GM10266 (cell line): ENCODE measurements around the gene ANKMY2.

Experiments
- DNase-seq: peaks from one replicate; pipeline ENCODE4 v3.0.0; 2012; ENCODE audit errors: extremely low spot score
- TF ChIP-seq, protein P1 (sequence below): IDR thresholded peaks from 2 replicates; pipeline ENCODE4 v1.5.1; 2012; ENCODE audit warnings: mild to moderate bottlenecking, low read depth; ENCODE audit not compliant: control insufficient read depth, insufficient read depth; ENCODE audit errors: missing control alignments

ANKMY2 gene

DNA sequence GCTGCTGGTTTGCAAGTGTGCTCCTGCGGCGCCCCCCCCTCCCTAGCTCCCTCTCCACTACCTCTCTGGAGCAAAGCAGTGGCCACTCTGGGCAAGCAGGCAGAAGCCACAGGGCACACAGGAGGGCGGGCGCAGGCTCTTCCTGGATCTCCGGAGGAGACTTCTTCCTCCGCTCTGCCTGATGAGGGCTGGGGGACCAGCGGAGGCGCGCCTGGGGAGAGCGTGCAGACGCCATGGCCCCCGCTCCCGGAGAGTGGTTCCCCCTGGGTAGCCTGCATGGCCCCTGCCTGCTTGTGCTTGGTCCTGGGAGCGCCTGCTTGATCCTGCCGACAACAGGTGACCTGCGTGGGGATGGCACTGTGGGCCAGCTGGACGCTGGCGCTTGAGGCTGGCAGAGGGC lies 29.0 kb downstream of the ANKMY2 start:
- DNase-seq: no peak
- TF ChIP-seq, protein P1, sequence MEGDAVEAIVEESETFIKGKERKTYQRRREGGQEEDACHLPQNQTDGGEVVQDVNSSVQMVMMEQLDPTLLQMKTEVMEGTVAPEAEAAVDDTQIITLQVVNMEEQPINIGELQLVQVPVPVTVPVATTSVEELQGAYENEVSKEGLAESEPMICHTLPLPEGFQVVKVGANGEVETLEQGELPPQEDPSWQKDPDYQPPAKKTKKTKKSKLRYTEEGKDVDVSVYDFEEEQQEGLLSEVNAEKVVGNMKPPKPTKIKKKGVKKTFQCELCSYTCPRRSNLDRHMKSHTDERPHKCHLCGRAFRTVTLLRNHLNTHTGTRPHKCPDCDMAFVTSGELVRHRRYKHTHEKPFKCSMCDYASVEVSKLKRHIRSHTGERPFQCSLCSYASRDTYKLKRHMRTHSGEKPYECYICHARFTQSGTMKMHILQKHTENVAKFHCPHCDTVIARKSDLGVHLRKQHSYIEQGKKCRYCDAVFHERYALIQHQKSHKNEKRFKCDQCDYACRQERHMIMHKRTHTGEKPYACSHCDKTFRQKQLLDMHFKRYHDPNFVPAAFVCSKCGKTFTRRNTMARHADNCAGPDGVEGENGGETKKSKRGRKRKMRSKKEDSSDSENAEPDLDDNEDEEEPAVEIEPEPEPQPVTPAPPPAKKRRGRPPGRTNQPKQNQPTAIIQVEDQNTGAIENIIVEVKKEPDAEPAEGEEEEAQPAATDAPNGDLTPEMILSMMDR: no peak

DNA sequence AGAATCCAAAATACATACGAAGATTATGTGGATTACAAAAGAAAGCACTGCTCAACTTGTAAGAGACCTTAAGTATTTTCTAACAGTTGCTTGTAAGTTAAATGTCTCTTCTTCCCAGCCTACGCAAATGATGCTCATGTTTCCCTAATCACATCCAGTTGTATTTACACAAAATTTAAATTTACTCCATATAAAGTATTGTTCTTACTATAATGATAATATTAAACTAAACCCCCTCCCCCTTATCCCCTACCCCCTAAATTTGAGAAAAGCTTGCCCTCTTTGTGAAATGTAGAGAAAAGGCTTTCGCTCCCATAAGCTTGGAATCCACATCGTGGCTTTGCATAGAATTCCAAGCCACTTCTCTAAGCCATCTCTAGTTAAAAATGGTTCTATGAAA lies 29.4 kb downstream of the ANKMY2 start:
- TF ChIP-seq, protein P1: no peak
- no peak for DNase-seq

DNA sequence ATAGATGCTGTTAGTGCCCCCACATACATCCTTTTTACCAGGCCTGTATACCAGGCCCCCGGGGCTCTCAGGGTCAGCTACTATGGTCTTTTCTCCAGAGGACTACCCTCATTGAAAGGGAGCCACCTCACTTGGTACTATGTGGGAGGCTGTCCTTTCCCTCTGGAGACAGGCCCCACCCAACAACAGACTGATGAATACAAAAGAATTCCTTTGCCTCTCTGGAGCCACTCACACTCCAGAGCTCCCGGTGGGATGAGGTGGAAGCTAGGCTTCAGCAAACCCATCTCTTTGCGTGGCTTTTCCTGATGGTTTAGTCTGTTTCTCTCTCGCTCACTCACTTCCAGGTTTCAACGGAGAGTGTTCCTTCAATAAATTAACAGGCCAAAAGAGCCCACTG lies 30.3 kb downstream of the ANKMY2 start:
- TF ChIP-seq, protein P1: no peak
- no peak for DNase-seq

DNA sequence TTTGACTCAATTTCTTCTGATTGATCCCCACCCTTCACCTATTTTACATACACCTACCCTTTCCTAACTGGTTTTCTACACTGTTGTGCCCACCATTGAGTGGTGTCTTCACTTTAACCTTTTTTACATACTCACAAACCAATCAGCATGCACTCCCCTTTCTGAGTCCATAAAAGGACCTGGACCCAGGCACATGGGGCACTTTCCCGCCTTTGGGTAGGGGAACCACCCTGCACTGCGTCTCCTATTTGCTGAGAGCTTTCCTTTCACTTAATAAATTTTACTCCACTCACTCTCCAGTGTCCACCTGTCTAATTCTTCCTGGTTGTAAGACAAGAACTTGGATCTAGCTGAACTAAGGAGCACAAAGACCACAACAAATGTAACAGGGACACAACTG lies 33.8 kb downstream of the ANKMY2 start:
- TF ChIP-seq, protein P1: no peak
- DNase-seq: no peak

DNA sequence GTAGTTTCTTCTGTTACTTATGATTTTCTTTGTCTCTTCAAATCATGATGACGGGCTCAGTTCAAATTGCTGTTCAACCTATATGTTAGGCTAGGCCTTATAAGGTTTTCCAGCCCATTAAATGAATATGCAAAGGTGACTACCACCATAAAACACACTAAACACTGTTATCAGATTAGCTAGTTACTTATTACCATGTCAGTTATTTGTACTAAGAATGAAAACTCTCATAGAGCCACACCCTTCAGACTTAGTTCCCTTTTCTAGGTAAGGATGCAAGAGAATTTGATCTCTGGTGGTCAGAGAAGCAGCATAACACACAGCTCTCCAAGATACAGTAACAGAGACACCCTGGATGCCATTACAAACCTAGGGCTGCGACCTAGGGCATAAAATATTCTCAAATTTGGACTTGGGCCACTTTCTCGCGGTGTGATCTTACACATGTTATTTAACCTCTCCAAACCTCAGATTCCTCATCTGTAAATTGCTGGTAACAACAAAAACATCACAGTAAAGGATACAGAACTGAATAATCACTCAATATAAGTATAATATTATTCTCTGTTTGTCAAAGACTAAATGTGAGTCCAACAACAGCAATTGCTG lies 35.6 kb downstream of the ANKMY2 start:
- TF ChIP-seq, protein P1: no peak
- DNase-seq: no peak

DNA sequence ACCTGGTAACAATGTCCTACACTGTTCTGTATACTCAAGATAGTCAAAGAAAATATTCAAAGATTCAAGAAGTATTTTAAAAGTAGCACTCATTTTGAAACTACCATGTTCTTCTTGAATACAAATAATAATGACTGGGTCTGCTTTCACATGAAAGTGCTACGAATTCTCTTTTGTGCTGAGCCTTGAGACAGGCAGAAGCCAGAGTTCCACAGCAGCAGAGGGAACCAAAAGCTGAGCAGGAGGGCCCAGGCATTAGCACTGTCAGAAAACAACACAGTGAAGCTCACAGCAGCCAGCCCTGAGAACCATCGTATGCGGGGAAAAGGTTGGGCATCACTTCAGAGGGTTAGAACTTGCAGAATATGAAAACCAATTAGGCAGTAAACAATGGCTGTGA lies 38.9 kb downstream of the ANKMY2 start:
- TF ChIP-seq, protein P1: no peak
- DNase-seq: no peak

DNA sequence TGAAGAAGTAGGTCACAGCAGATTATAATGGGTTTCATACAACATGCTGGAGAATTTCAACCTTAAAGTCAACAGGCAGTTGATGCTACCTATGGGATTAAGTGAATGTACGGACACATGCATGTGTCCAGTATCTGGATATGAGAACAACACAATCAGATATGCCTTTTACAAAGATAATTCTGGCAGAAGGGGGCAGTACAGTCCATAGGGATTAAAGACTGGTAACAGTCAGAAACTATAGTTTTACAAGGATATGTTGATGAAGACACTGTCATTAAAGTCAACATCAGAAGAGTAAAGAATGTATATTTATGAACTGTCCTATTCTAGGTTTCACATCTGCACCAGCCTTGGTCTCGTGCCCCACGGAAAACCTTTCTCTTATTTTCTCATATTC lies 41.5 kb downstream of the ANKMY2 start:
- TF ChIP-seq, protein P1: no peak
- no peak for DNase-seq
